Ascending aorta (tissue), 2 donors: ENCODE results near the gene VSTM4. TPM values are rescaled to one million over a fixed set of nuclear protein-coding genes. Genes with fewer than 3 reads are reported as not detected.

Experiments used
- DNase-seq, 2 donors: peaks; one replicate each; pipeline ENCODE4 v3.0.0-alpha.2; 2019; ENCODE audit warnings: low spot score in 2 of 2
- H3K27ac ChIP-seq, 2 donors: fragments of 200-600 bp; sonication (generic); one replicate each; pipeline ENCODE4 v1.5.1; 2016 to 2017; ENCODE audit warnings: mild to moderate bottlenecking in 1 of 2
- H3K27me3 ChIP-seq: fragments of 200-600 bp; sonication (generic); one replicate; pipeline ENCODE4 v1.5.1; 2017
- H3K36me3 ChIP-seq, 2 donors: fragments of 200-600 bp; sonication (generic); one replicate each; pipeline ENCODE4 v1.5.1; 2016
- H3K4me1 ChIP-seq, 2 donors: fragments of 200-600 bp; sonication (generic); one replicate each; pipeline ENCODE4 v1.5.1; 2016 to 2017; ENCODE audit warnings: mild to moderate bottlenecking in 1 of 2
- H3K4me3 ChIP-seq, 2 donors: fragments of 200-600 bp; sonication (generic); one replicate each; pipeline ENCODE4 v1.5.1; 2016 to 2017; ENCODE audit warnings: mild to moderate bottlenecking in 1 of 2
- H3K9me3 ChIP-seq, 2 donors: fragments of 200-600 bp; sonication (generic); one replicate each; pipeline ENCODE4 v1.5.1; 2016
- intact Hi-C: fragments of 100-400 bp; cut with DNase I; formaldehyde crosslinking; loops from one replicate; pipeline ENCODE4 v1.15.1; 2023
- total RNA-seq: library from RNA; depleted of rRNA; stranded (reverse); fragments of >200 nt; gene quantifications from one replicate; pipeline ENCODE4 v1.1.0, GENCODE V29; 2016
- TF ChIP-seq, protein P1 (sequence below), 3 experiments: fragments of 200-600 bp in 2 of 3; fragments of 450-650 bp in 1 of 3; sonication (generic) in 2 of 3; IDR thresholded peaks; one replicate each; pipeline ENCODE4 v1.5.1; 2016 to 2019; ENCODE audit warnings: antibody characterized with exemption in 3 of 3, mild to moderate bottlenecking in 1 of 3, moderate library complexity in 1 of 3

Gene VSTM4
- total RNA-seq, 1 donor from 2014 or later, result 17.7 TPM

DNA sequence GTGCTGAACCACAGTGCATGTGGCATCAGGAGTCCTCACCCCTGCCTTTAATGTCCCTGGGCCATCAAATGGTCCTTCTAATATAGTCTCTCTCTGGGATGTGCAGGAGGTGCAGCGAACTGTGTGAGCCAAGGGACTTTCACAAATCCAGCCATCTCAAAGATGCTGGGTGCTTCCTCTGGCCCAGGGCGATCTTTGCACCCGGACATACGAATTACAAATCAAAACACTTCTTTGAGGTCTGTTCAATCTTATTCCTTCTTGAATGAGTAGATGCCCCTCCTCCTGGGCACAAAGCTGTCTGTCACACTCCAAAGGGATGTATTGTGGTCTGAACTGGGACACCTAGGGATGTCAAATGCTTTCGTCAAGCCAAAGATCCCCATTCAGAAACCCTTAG is 60.6 kb downstream of the VSTM4 start:
- intact Hi-C loops, result no loop called here
- TF ChIP-seq, protein P1, sequence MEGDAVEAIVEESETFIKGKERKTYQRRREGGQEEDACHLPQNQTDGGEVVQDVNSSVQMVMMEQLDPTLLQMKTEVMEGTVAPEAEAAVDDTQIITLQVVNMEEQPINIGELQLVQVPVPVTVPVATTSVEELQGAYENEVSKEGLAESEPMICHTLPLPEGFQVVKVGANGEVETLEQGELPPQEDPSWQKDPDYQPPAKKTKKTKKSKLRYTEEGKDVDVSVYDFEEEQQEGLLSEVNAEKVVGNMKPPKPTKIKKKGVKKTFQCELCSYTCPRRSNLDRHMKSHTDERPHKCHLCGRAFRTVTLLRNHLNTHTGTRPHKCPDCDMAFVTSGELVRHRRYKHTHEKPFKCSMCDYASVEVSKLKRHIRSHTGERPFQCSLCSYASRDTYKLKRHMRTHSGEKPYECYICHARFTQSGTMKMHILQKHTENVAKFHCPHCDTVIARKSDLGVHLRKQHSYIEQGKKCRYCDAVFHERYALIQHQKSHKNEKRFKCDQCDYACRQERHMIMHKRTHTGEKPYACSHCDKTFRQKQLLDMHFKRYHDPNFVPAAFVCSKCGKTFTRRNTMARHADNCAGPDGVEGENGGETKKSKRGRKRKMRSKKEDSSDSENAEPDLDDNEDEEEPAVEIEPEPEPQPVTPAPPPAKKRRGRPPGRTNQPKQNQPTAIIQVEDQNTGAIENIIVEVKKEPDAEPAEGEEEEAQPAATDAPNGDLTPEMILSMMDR (IDR thresholded peaks at IDR 0.05), result no peak
- DNase-seq, result peak in 1 of 2 donors; percentile 52
- no peak overlapping the region for H3K4me3 ChIP-seq
- H3K4me1 ChIP-seq, result peaks cover 3 to 20% of the 10 kb centered on the region in 2 donors
- no peaks in the 10 kb centered on the region for H3K9me3 ChIP-seq
- H3K27me3 ChIP-seq, result no peaks in the 10 kb centered on the region
- no peak overlapping the region for H3K27ac ChIP-seq
- H3K36me3 ChIP-seq, result no peaks in the 10 kb centered on the region

DNA sequence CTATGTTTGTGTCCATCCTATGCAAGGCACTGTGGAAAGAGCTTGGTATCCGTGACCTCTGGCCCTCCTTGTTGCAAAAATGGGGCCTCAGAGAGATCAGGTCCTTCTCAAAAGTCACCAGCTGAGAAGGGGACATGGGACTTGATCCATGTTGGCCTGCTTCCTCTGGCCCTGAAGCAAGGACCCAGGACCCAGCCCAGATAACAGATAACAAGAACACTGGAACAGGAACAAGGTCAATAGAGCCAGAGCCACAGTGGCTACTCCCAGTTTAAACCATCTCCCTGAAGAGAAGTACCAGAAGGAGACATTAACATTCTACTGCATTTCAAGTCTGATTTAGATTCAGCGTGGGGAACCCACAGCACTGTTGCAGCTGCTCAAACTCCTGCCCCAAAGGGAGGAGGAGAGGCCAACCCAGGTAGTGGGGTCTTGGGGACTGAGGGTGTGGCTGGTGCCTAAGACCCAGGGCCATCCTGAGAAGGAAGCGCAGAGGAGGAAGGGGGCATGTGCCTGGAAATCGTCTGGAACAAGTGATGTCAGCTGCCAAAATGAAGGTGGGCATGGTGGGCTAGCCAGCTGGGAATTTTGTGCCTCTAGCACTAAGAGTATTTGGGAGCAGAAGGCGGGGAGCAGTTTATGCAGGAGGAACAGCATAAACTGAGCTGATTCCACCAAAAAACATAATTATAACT is 61.2 kb downstream of the VSTM4 start:
- Histone ChIP-seq H3K36me3 (peaks cover 0 to 2% of the 10 kb centered on the region in 2 donors), H3K4me3 (no peak overlapping the region), H3K4me1 (peaks cover 3 to 20% of the 10 kb centered on the region in 2 donors), H3K27ac (no peak overlapping the region), H3K9me3 (no peaks in the 10 kb centered on the region), H3K27me3 (no peaks in the 10 kb centered on the region)
- intact Hi-C loops, result no loop called here
- TF ChIP-seq, protein P1 (IDR thresholded peaks at IDR 0.05), result no peak
- no peak for DNase-seq

DNA sequence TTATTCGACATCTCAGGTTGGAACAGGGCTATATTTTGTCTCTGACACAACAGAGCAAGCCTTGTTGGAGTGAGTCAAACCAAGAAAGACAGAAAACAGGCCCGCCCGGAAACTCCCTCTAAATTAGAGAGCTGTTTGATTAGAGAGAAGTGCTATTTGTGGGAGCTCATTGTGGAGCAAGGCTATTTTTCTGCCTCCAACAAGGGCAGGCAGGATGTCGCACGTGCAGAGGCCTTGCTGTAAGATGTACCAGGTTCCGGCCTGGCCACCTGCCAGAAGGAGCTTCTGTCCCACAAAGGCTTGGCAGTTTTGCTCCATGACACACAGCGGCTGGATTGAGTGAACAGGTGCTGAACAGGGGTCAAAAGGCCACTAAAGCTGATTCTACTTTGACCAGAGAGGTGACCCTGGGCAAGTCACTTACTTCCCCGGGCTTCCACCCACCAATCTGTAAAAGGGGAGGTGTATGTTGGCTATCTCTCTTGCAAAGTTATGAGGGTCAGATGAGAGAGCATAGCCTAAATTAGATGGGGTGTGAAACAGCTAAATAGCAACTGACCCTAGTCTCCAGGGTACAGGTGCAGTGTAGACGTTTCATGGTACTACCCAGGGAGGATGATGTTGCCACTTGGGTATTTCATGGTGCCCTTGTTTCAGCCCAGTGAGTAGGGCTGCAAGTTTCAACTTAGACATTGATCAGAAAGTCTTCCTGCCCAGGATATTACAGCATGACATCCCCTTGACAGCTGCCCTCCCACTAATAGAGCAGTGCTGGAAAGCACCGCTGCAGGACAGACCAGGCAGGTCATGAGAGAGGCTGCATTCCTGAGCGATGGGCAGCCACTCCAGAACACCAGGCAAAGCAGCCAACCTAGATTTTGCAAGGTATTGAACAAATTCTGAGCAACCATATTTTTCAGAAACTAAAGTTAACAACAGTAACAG is 62.0 kb downstream of the VSTM4 start:
- peak in 1 of 2 donors; percentile 62 for DNase-seq
- Histone ChIP-seq H3K36me3 (peaks cover 0 to 6% of the 10 kb centered on the region in 2 donors), H3K27ac (no peak overlapping the region), H3K27me3 (no peaks in the 10 kb centered on the region), H3K4me3 (no peak overlapping the region), H3K9me3 (no peaks in the 10 kb centered on the region), H3K4me1 (peaks cover 1 to 18% of the 10 kb centered on the region in 2 donors)
- intact Hi-C loops, result no loop called here
- TF ChIP-seq, protein P1 (IDR thresholded peaks at IDR 0.05), result no peak

DNA sequence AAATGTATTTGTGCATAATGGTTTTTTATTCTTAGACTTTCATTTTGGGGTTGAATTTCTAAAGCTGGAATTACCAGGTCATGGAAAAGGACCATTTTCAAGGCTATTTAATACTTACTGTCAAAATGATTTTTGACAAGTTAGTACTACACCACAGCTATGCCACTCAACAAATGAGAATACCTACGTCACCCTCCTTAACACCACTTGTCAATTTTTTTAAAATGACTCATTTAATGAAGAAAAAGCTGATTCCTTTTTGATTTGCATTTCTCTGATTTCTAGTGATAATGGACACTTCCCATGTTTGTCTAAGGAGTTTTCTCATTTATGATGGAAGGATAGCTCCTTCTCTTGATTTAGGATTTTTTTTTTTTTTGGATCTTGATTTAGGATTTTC is 63.3 kb downstream of the VSTM4 start:
- H3K36me3 ChIP-seq, result peaks cover 0 to 10% of the 10 kb centered on the region in 2 donors
- H3K27me3 ChIP-seq, result no peaks in the 10 kb centered on the region
- no peaks in the 10 kb centered on the region for H3K9me3 ChIP-seq
- DNase-seq, result no peak
- intact Hi-C loops, result no loop called here
- H3K4me3 ChIP-seq, result no peak overlapping the region
- no peak overlapping the region for H3K27ac ChIP-seq
- peaks cover 0 to 18% of the 10 kb centered on the region in 2 donors for H3K4me1 ChIP-seq
- TF ChIP-seq, protein P1 (IDR thresholded peaks at IDR 0.05), result no peak

DNA sequence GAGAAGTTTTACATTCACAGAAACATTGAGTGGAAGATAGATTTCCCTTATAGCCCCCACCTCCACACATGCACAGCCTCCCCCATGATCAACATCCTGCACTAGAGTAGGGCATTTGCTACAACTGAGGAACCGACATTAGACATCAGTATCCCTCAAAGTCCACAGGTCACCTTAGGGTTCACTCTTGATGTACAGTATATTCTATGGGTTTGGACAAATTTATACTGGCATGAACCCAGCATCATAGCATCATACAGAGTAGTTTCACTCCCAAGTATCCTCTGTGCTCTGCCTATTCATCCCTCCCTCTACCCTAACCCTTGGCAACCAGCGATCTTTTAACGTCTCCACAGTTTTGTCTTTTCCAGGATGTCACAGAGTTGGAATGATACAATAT is 64.4 kb downstream of the VSTM4 start:
- intact Hi-C loops, result no loop called here
- peaks cover 0 to 15% of the 10 kb centered on the region in 2 donors for H3K4me1 ChIP-seq
- H3K4me3 ChIP-seq, result no peak overlapping the region
- DNase-seq, result no peak
- no peaks in the 10 kb centered on the region for H3K9me3 ChIP-seq
- H3K27ac ChIP-seq, result no peak overlapping the region
- TF ChIP-seq, protein P1 (IDR thresholded peaks at IDR 0.05), result no peak
- no peaks in the 10 kb centered on the region for H3K27me3 ChIP-seq
- peaks cover 5 to 13% of the 10 kb centered on the region in 2 donors for H3K36me3 ChIP-seq
